Mucosa of stomach (tissue), 1 donor: ENCODE data around the gene CBFA2T3.

ENCODE experiments used
- H3K27me3 ChIP-seq: one replicate; pipeline ENCODE4 v1.7.0; 2013; ENCODE audit warnings: mild to moderate bottlenecking, low read length; ENCODE audit not compliant: control insufficient read depth, insufficient read depth
- H3K36me3 ChIP-seq: one replicate; pipeline ENCODE4 v1.7.0; 2013; ENCODE audit warnings: low read length; ENCODE audit not compliant: control insufficient read depth, insufficient read depth
- H3K4me1 ChIP-seq: one replicate; pipeline ENCODE4 v1.7.0; 2013; ENCODE audit warnings: mild to moderate bottlenecking, low read length; ENCODE audit not compliant: control insufficient read depth, insufficient read depth
- H3K4me3 ChIP-seq: one replicate; pipeline ENCODE4 v1.7.0; 2013; ENCODE audit warnings: low read length
- H3K9ac ChIP-seq: one replicate; pipeline ENCODE4 v1.7.0; 2013; ENCODE audit warnings: mild to moderate bottlenecking, low read length, moderate library complexity
- H3K9me3 ChIP-seq: one replicate; pipeline ENCODE4 v1.7.0; 2013; ENCODE audit warnings: mild to moderate bottlenecking, low read length, moderate library complexity; ENCODE audit not compliant: control insufficient read depth
- donor health status: Pancreatic carcinoma.

Gene CBFA2T3

GRCh38 chr16:89001117-89002027 is 24.4 kb upstream of the CBFA2T3 start:
- no peak overlapping the region for H3K9ac ChIP-seq
- no peak overlapping the region for H3K4me3 ChIP-seq
- H3K36me3 ChIP-seq = no peaks in the 10 kb centered on the region
- H3K27me3 ChIP-seq = peaks cover 38% of the 10 kb centered on the region
- H3K4me1 ChIP-seq = no peaks in the 10 kb centered on the region
- H3K9me3 ChIP-seq = no peaks in the 10 kb centered on the region

- no peaks in the 10 kb centered on the region for H3K36me3 ChIP-seq
- H3K4me1 ChIP-seq = no peaks in the 10 kb centered on the region
- H3K4me3 ChIP-seq = no peak overlapping the region
- no peak overlapping the region for H3K9ac ChIP-seq
- no peaks in the 10 kb centered on the region for H3K9me3 ChIP-seq
- H3K27me3 ChIP-seq = peaks cover 36% of the 10 kb centered on the region
Observed at GRCh38 chr16:89000207-89000959, 23.4 kb upstream of the CBFA2T3 start.

GRCh38 chr16:88999457-89000206 is 22.6 kb upstream of the CBFA2T3 start:
- Histone ChIP-seq H3K27me3 (peaks cover 34% of the 10 kb centered on the region), H3K4me3 (no peak overlapping the region), H3K9me3 (no peaks in the 10 kb centered on the region), H3K4me1 (no peaks in the 10 kb centered on the region), H3K9ac (no peak overlapping the region), H3K36me3 (no peaks in the 10 kb centered on the region)

GRCh38 chr16:88995746-88996535 is 18.9 kb upstream of the CBFA2T3 start:
- peaks cover 38% of the 10 kb centered on the region for H3K27me3 ChIP-seq
- H3K9ac ChIP-seq = no peak overlapping the region
- no peaks in the 10 kb centered on the region for H3K36me3 ChIP-seq
- H3K9me3 ChIP-seq = no peaks in the 10 kb centered on the region
- H3K4me3 ChIP-seq = no peak overlapping the region
- H3K4me1 ChIP-seq = no peaks in the 10 kb centered on the region

- no peaks in the 10 kb centered on the region for H3K9me3 ChIP-seq
Observed at GRCh38 chr16:88995194-88995593, 18.2 kb upstream of the CBFA2T3 start.

GRCh38 chr16:88994695-88995094 is 17.7 kb upstream of the CBFA2T3 start:
- Histone ChIP-seq H3K4me3 (no peak overlapping the region), H3K9me3 (no peaks in the 10 kb centered on the region), H3K36me3 (no peaks in the 10 kb centered on the region), H3K4me1 (no peaks in the 10 kb centered on the region), H3K27me3 (peaks cover 28% of the 10 kb centered on the region), H3K9ac (no peak overlapping the region)

More at GRCh38 chr16:88995194-88995593, 18.2 kb upstream of the CBFA2T3 start:
- no peaks in the 10 kb centered on the region for H3K36me3 ChIP-seq
- peaks cover 32% of the 10 kb centered on the region for H3K27me3 ChIP-seq
- H3K9ac ChIP-seq = no peak overlapping the region
- no peaks in the 10 kb centered on the region for H3K4me1 ChIP-seq
- H3K4me3 ChIP-seq = no peak overlapping the region

- Histone ChIP-seq H3K27me3 (peaks cover 28% of the 10 kb centered on the region), H3K9ac (no peak overlapping the region)
Observed at GRCh38 chr16:88993946-88994600, 17.1 kb upstream of the CBFA2T3 start.

GRCh38 chr16:88993166-88993761 is 16.3 kb upstream of the CBFA2T3 start:
- no peaks in the 10 kb centered on the region for H3K4me1 ChIP-seq
- H3K4me3 ChIP-seq = no peak overlapping the region
- peaks cover 28% of the 10 kb centered on the region for H3K27me3 ChIP-seq
- H3K36me3 ChIP-seq = no peaks in the 10 kb centered on the region
- H3K9ac ChIP-seq = no peak overlapping the region
- no peaks in the 10 kb centered on the region for H3K9me3 ChIP-seq

More at GRCh38 chr16:88993946-88994600, 17.1 kb upstream of the CBFA2T3 start:
- Histone ChIP-seq H3K4me1 (no peaks in the 10 kb centered on the region), H3K36me3 (no peaks in the 10 kb centered on the region), H3K4me3 (no peak overlapping the region), H3K9me3 (no peaks in the 10 kb centered on the region)

- Histone ChIP-seq H3K4me3 (no peak overlapping the region), H3K27me3 (peaks cover 28% of the 10 kb centered on the region), H3K4me1 (no peaks in the 10 kb centered on the region), H3K9me3 (no peaks in the 10 kb centered on the region), H3K36me3 (no peaks in the 10 kb centered on the region), H3K9ac (no peak overlapping the region)
Observed at GRCh38 chr16:88992351-88993165, 15.6 kb upstream of the CBFA2T3 start.

GRCh38 chr16:88991813-88992350 is 14.9 kb upstream of the CBFA2T3 start:
- Histone ChIP-seq H3K27me3 (peaks cover 28% of the 10 kb centered on the region), H3K4me3 (no peak overlapping the region), H3K9ac (no peak overlapping the region), H3K9me3 (no peaks in the 10 kb centered on the region), H3K36me3 (no peaks in the 10 kb centered on the region), H3K4me1 (no peaks in the 10 kb centered on the region)
